Activated CD4-positive, alpha-beta memory T cell treated with anti-CD3 and anti-CD28 coated beads for 36 hours (primary cell): ENCODE measurements around the gene VIPR2. TPM values are rescaled to one million over a fixed set of nuclear protein-coding genes. Genes with fewer than 3 reads are reported as not detected.
"Not testable (repeated sequence)": the region's sequence is repeated elsewhere in the genome, so short reads cannot be mapped to it uniquely, and the experiment has no call there.

Experiments
- CTCF ChIA-PET: fragments of 350-600 bp; sonication (Branson Sonifier 250); formaldehyde crosslinking; loops from one replicate; lab custom pipeline; 2021; ENCODE audit warnings: antibody characterized with exemption, inconsistent platforms; lab: Charles Lee
- POLR2A ChIA-PET: fragments of 350-600 bp; sonication (Branson Sonifier 250); formaldehyde crosslinking; loops from one replicate; lab custom pipeline; 2021; ENCODE audit warnings: antibody characterized with exemption; lab: Charles Lee
- DNase-seq: peaks from one replicate; pipeline ENCODE4 v3.0.0-alpha.2; 2020
- H3K27ac Mint-ChIP-seq: one replicate; pipeline ENCODE4 v1.8.0; 2021; ENCODE audit warnings: mixed read lengths
- H3K27me3 Mint-ChIP-seq: one replicate; pipeline ENCODE4 v1.8.0; 2021; ENCODE audit warnings: mixed read lengths
- H3K36me3 Mint-ChIP-seq: one replicate; pipeline ENCODE4 v1.8.0; 2021; ENCODE audit warnings: mixed read lengths
- H3K4me1 Mint-ChIP-seq: one replicate; pipeline ENCODE4 v1.8.0; 2021; ENCODE audit warnings: low read depth, mixed read lengths
- H3K4me3 Mint-ChIP-seq: one replicate; pipeline ENCODE4 v1.8.0; 2021; ENCODE audit warnings: mild to moderate bottlenecking, mixed read lengths
- H3K9me3 Mint-ChIP-seq: one replicate; pipeline ENCODE4 v1.8.0; 2021; ENCODE audit warnings: mixed read lengths
- intact Hi-C: fragments of 100-400 bp; cut with micrococcal nuclease; formaldehyde crosslinking; loops from one replicate; pipeline ENCODE4 v1.15.1; 2023
- total RNA-seq, 2 experiments: library from RNA; stranded (reverse); gene quantifications; one replicate each; pipeline ENCODE4 v1.2.3, GENCODE V29; 2021

The VIPR2 gene
- total RNA-seq, 2 experiments from 2014 or later: 0.55 to 0.56 TPM

DNA sequence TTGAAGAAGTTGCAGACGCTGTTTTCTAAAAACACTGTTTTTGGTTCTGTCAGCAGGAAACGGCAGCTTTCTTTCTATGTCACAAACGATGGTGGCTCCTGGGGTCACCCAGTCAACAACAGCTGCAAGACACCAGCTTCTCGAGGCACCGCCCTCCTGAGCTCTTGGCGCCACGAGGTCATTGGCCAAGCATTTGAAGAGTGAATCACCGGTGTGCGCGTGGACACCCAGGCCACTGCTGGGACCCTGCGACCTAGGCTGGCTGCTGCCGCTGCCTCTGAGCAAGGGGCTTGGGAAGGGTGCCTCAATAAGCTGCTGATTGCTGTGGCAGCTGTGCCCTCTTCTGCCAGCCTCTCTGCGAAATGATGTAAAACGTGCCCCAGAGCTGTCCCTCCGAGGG lies 22.5 kb upstream of the VIPR2 start:
- Mint-ChIP-seq H3K9me3 (no peaks in the 10 kb centered on the region), H3K4me3 (no peak overlapping the region), H3K36me3 (no peaks in the 10 kb centered on the region), H3K27ac (no peak overlapping the region), H3K27me3 (peaks cover 2% of the 10 kb centered on the region), H3K4me1 (no peaks in the 10 kb centered on the region)
- CTCF ChIA-PET: no interaction called here
- POLR2A ChIA-PET: no interaction called here
- intact Hi-C loops: no loop called here
- no peak for DNase-seq

DNA sequence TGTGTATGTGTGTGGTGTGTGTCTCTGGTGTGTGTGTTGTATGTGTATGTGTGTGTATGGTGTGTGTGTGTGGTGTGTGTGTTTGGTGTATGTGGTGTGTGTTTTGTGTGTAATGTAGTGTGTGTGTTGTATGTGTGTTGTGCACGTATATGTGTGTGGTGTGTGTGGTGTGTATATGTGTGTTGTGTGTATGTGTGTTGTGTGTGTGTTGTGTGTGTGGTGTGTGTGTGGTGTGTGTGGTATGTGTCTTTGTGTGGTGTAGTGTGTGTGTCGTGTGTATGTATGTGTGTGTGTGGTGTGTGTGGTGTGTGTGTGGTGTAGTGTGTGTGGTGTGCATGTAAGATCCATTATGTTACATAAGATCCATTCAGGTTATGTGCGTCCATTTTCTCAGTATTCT lies 21.9 kb upstream of the VIPR2 start:
- Mint-ChIP-seq H3K36me3 (no peaks in the 10 kb centered on the region), H3K27me3 (peaks cover 2% of the 10 kb centered on the region), H3K4me1 (no peaks in the 10 kb centered on the region), H3K9me3 (no peaks in the 10 kb centered on the region), H3K4me3 (no peak overlapping the region), H3K27ac (no peak overlapping the region)
- ChIA-PET POLR2A (no interaction called here), CTCF (no interaction called here)
- no peak for DNase-seq
- intact Hi-C loops: no loop called here

DNA sequence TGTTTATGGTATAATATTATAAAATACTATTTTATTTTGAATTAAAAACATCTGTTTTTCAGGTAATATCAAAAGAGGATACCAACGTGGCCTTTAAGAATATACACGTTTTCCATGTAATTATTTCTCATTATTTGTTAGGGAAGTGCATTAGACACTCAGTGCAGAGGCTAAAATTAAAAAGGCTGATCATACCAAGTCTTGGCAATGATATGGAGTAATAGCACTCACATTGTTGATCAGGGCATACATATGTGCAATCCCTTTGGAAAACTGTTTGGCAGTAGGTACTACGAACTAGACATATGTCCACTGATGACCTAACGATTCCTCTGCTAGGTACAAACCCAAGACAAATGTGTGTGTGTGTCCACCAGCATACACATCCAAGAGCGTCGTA lies 20.7 kb upstream of the VIPR2 start:
- H3K27ac Mint-ChIP-seq: no peak overlapping the region
- no peaks in the 10 kb centered on the region for H3K36me3 Mint-ChIP-seq
- intact Hi-C loops: loop anchor here (2.0 kb wide), 1 partner anchor 33 kb away; no protein-coding TSS in a partner anchor
- no peak overlapping the region for H3K4me3 Mint-ChIP-seq
- CTCF ChIA-PET: no interaction called here
- H3K9me3 Mint-ChIP-seq: no peaks in the 10 kb centered on the region
- DNase-seq: no peak
- H3K4me1 Mint-ChIP-seq: no peaks in the 10 kb centered on the region
- POLR2A ChIA-PET: no interaction called here
- H3K27me3 Mint-ChIP-seq: peaks cover 2% of the 10 kb centered on the region

- H3K9me3 Mint-ChIP-seq, H3K27ac Mint-ChIP-seq, CTCF ChIA-PET, H3K36me3 Mint-ChIP-seq, POLR2A ChIA-PET, DNase-seq, H3K27me3 Mint-ChIP-seq, H3K4me3 Mint-ChIP-seq, H3K4me1 Mint-ChIP-seq: not testable (repeated sequence)
- intact Hi-C loops: loop anchor here (2.0 kb wide), 1 partner anchor 31 kb away; no protein-coding TSS in a partner anchor
These were observed 19.1 kb upstream of the VIPR2 start for GRCh38 chr7:159163703-159164301.

- DNase-seq, H3K4me3 Mint-ChIP-seq, H3K36me3 Mint-ChIP-seq, H3K27me3 Mint-ChIP-seq, POLR2A ChIA-PET, H3K27ac Mint-ChIP-seq, H3K9me3 Mint-ChIP-seq, intact Hi-C loops, H3K4me1 Mint-ChIP-seq, CTCF ChIA-PET: not testable (repeated sequence)
These were observed 17.5 kb upstream of the VIPR2 start for GRCh38 chr7:159162050-159162626.

GRCh38 chr7:159160450-159160849 lies 15.8 kb upstream of the VIPR2 start:
- POLR2A ChIA-PET: no interaction called here
- no peaks in the 10 kb centered on the region for H3K9me3 Mint-ChIP-seq
- peaks cover 4% of the 10 kb centered on the region for H3K27me3 Mint-ChIP-seq
- intact Hi-C loops: no loop called here
- H3K4me3 Mint-ChIP-seq: no peak overlapping the region
- no peaks in the 10 kb centered on the region for H3K36me3 Mint-ChIP-seq
- no peaks in the 10 kb centered on the region for H3K4me1 Mint-ChIP-seq
- H3K27ac Mint-ChIP-seq: no peak overlapping the region
- CTCF ChIA-PET: no interaction called here
- no peak for DNase-seq

DNA sequence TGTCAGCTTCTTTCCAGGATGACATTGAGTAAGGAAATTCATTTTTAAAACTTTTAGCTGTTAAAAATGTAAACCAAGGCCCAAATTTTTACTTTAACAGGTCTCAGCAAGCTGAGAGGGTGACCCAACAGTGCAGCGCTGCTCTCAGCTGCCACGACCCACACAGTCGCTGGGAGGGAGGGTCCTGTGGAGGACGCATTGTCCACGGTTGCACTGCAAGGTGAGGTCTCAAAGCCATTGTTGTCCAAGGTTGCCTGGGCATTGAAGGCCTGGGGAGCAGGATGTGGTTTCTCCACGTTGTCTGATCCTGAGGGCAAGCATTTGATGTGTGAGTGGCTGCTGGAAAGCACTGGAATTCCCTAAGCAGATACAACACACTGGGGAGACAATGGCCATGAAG lies 15.1 kb upstream of the VIPR2 start:
- H3K36me3 Mint-ChIP-seq: no peaks in the 10 kb centered on the region
- POLR2A ChIA-PET: no interaction called here
- no peak overlapping the region for H3K27ac Mint-ChIP-seq
- H3K9me3 Mint-ChIP-seq: no peaks in the 10 kb centered on the region
- CTCF ChIA-PET: no interaction called here
- intact Hi-C loops: no loop called here
- H3K27me3 Mint-ChIP-seq: peaks cover 4% of the 10 kb centered on the region
- H3K4me1 Mint-ChIP-seq: no peaks in the 10 kb centered on the region
- no peak for DNase-seq
- no peak overlapping the region for H3K4me3 Mint-ChIP-seq

- intact Hi-C loops: no loop called here
- no peaks in the 10 kb centered on the region for H3K36me3 Mint-ChIP-seq
- no peak for DNase-seq
- no peaks in the 10 kb centered on the region for H3K4me1 Mint-ChIP-seq
- ChIA-PET POLR2A (no interaction called here), CTCF (no interaction called here)
- no peak overlapping the region for H3K4me3 Mint-ChIP-seq
- no peaks in the 10 kb centered on the region for H3K9me3 Mint-ChIP-seq
- no peak overlapping the region for H3K27ac Mint-ChIP-seq
- peaks cover 4% of the 10 kb centered on the region for H3K27me3 Mint-ChIP-seq
These were observed 14.3 kb upstream of the VIPR2 start for GRCh38 chr7:159158888-159159405.

GRCh38 chr7:159158125-159158887 lies 13.6 kb upstream of the VIPR2 start:
- no peaks in the 10 kb centered on the region for H3K4me1 Mint-ChIP-seq
- no peak overlapping the region for H3K4me3 Mint-ChIP-seq
- CTCF ChIA-PET: no interaction called here
- no peaks in the 10 kb centered on the region for H3K36me3 Mint-ChIP-seq
- no peaks in the 10 kb centered on the region for H3K9me3 Mint-ChIP-seq
- intact Hi-C loops: no loop called here
- POLR2A ChIA-PET: no interaction called here
- no peak for DNase-seq
- peaks cover 4% of the 10 kb centered on the region for H3K27me3 Mint-ChIP-seq
- no peak overlapping the region for H3K27ac Mint-ChIP-seq

DNA sequence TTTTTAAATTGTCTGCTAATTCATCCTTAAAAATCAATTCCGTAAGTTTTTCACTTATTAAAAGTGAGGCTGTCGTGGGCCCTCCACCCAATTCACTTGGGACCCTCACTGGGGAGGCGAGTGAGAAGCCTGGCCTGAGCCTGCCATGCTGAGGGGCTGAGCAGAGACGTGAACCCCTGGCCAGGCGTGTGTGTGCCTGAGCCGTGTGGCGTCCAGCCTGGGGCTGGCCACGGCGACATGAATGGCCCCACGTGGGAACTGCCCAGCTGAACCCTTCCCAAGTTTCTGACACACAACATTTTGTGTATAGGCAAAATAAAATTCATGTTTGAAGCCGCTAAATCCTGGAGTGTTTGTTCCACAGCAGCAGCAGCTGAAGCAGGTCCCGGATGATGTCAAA lies 13.0 kb upstream of the VIPR2 start:
- Mint-ChIP-seq H3K27ac (no peak overlapping the region), H3K4me3 (no peak overlapping the region), H3K27me3 (peaks cover 4% of the 10 kb centered on the region), H3K9me3 (no peaks in the 10 kb centered on the region), H3K36me3 (no peaks in the 10 kb centered on the region), H3K4me1 (no peaks in the 10 kb centered on the region)
- intact Hi-C loops: no loop called here
- DNase-seq: no peak
- ChIA-PET CTCF (no interaction called here), POLR2A (no interaction called here)

DNA sequence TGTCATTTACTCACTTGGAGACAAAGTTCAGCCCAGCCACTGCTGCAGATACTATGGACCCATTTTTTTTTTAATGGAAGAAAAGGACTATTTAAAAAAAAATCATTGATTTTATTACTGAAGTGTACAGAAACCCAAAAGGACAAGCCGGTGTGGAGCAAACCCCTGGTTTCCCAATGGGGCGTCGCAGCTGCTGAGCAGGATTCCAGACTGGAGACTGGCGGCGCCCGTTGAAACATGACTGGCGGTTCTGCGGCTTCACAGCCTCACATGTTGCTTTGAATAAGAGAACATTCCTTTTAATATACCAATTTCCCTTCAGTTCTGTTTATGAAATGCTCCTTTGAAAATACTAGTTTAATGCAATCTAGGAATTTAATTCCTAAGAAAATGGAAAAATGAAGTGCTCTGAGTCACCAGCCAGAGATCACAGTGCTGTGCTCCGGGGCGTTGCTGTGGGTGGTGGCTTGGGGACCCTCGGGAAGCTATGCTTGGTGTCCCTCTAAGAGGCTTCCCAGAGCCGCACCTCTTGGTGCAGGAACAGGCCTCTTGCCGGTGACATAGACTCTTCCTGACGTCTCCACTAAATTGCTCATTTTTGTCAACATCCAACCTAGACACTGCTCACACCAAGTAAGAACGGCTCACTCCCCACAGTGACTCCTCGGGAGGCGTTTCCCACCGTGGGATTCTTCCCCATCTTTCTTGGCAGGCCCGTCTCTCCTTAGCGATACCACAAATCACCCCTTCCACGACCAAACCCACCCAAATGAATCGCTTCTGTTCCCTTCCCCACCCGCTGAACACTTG lies 12.0 kb upstream of the VIPR2 start:
- no peaks in the 10 kb centered on the region for H3K9me3 Mint-ChIP-seq
- H3K4me3 Mint-ChIP-seq: no peak overlapping the region
- DNase-seq: no peak
- ChIA-PET CTCF (no interaction called here), POLR2A (no interaction called here)
- intact Hi-C loops: no loop called here
- no peaks in the 10 kb centered on the region for H3K36me3 Mint-ChIP-seq
- no peaks in the 10 kb centered on the region for H3K4me1 Mint-ChIP-seq
- peaks cover 4% of the 10 kb centered on the region for H3K27me3 Mint-ChIP-seq
- H3K27ac Mint-ChIP-seq: no peak overlapping the region

GRCh38 chr7:159155410-159155809 lies 10.7 kb upstream of the VIPR2 start:
- Mint-ChIP-seq H3K27me3 (peaks cover 4% of the 10 kb centered on the region), H3K4me1 (no peaks in the 10 kb centered on the region), H3K4me3 (no peak overlapping the region), H3K27ac (no peak overlapping the region), H3K36me3 (no peaks in the 10 kb centered on the region), H3K9me3 (no peaks in the 10 kb centered on the region)
- no peak for DNase-seq
- ChIA-PET POLR2A (no interaction called here), CTCF (no interaction called here)
- intact Hi-C loops: no loop called here
